ENCODE results near the gene FGGY.

DNA sequence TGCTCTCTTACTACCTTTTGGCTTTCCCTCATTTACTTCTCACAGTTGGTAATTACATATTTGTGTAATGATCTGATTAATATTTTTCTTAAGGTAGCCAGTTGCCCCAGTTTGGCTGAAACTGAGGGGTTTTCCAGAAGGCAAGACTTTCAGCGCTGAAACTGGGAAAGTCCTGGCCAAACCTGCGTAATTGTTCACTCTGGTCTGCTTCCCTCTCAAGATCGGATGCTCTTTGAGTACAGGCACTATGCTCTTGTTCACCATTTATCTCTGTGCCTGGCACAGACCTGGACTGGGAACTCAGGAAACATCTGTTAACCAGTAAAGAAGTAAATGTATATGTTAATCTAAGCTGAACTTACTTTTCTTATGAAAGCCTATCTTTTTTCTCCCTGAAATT, 308.3 kb downstream of the FGGY start:
- TF ChIP-seq, protein P1, sequence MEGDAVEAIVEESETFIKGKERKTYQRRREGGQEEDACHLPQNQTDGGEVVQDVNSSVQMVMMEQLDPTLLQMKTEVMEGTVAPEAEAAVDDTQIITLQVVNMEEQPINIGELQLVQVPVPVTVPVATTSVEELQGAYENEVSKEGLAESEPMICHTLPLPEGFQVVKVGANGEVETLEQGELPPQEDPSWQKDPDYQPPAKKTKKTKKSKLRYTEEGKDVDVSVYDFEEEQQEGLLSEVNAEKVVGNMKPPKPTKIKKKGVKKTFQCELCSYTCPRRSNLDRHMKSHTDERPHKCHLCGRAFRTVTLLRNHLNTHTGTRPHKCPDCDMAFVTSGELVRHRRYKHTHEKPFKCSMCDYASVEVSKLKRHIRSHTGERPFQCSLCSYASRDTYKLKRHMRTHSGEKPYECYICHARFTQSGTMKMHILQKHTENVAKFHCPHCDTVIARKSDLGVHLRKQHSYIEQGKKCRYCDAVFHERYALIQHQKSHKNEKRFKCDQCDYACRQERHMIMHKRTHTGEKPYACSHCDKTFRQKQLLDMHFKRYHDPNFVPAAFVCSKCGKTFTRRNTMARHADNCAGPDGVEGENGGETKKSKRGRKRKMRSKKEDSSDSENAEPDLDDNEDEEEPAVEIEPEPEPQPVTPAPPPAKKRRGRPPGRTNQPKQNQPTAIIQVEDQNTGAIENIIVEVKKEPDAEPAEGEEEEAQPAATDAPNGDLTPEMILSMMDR (conservative IDR thresholded peaks at IDR 0.05 in 1 of 2, IDR thresholded peaks at IDR 0.05 in 1 of 2; ENCODE audit: extremely low read depth in 1 of 2, insufficient read depth in 1 of 2, low read depth in 1 of 2, low read length in 2 of 2), result no peak
- no peak for TF ChIP-seq EZH2 (IDR thresholded peaks at IDR 0.05; ENCODE audit: borderline replicate concordance, low read length)
